Upper lobe of left lung (tissue), 6 donors: ENCODE results near the gene VAPA. TPM values are rescaled to one million over a fixed set of nuclear protein-coding genes. Genes with fewer than 3 reads are reported as not detected.

ENCODE experiments used
- ATAC-seq, 2 donors: fragments of 200-7000 bp; cut with Tn5 transposase; one replicate each; pipeline ENCODE4 v1.9.1; 2022; ENCODE audit warnings: mild to moderate bottlenecking in 2 of 2, moderate library complexity in 2 of 2; ENCODE audit not compliant: low FRiP score in 2 of 2
- DNase-seq, 2 donors: peaks; one replicate each; pipeline ENCODE4 v3.0.0-alpha.2; 2019 to 2020
- H3K27ac ChIP-seq, 4 donors: fragments of 200-600 bp; sonication (generic); one replicate each; pipeline ENCODE4 v1.5.1; 2016 to 2019
- H3K27me3 ChIP-seq, 4 donors: fragments of 200-600 bp; sonication (generic); one replicate each; pipeline ENCODE4 v1.5.1; 2017 to 2019
- H3K36me3 ChIP-seq, 4 donors: fragments of 200-600 bp; sonication (generic); one replicate each; pipeline ENCODE4 v1.5.1; 2016 to 2019
- H3K4me1 ChIP-seq, 4 donors: fragments of 200-600 bp; sonication (generic); one replicate each; pipeline ENCODE4 v1.5.1; 2018 to 2019
- H3K4me3 ChIP-seq, 4 donors: fragments of 200-600 bp; sonication (generic); one replicate each; pipeline ENCODE4 v1.5.1; 2017 to 2019; ENCODE audit warnings: mild to moderate bottlenecking in 2 of 4, moderate library complexity in 1 of 4
- H3K9me3 ChIP-seq, 4 donors: fragments of 200-600 bp; sonication (generic); one replicate each; pipeline ENCODE4 v1.5.1; 2018 to 2019
- EP300 ChIP-seq, 4 donors: sonication (generic); formaldehyde crosslinking; IDR thresholded peaks; one replicate each; pipeline ENCODE4 v1.5.1; 2017; ENCODE audit warnings: antibody characterized with exemption in 4 of 4, control low read depth in 2 of 4
- POLR2A ChIP-seq, 4 donors: fragments of 450-650 bp; IDR thresholded peaks; one replicate each; pipeline ENCODE4 v1.5.1; 2016 to 2017; ENCODE audit warnings: antibody characterized with exemption in 4 of 4, mild to moderate bottlenecking in 2 of 4
- POLR2AphosphoS5 ChIP-seq, 2 donors: sonication (generic); formaldehyde crosslinking; IDR thresholded peaks; one replicate each; pipeline ENCODE4 v1.5.1; 2017; ENCODE audit warnings: antibody characterized with exemption in 2 of 2
- WGBS, 2 donors: methylation state at CpG; one replicate each; pipeline ENCODE4 v1.1.5; 2017 to 2018; 5-methylcytosine and 5-hydroxymethylcytosine counted together
- total RNA-seq, 6 donors: library from RNA; depleted of rRNA in 4 of 6; stranded (reverse); fragments of >200 nt in 4 of 6; gene quantifications; one replicate each; pipeline versions ENCODE4 v1.1.0 to v1.2.1, GENCODE V29; 2016 to 2021
- TF ChIP-seq, protein P1 (sequence below), 6 experiments: fragments of 450-650 bp in 4 of 6; fragments of 200-600 bp in 2 of 6; sonication (generic) in 2 of 6; IDR thresholded peaks; one replicate each; pipeline ENCODE4 v1.5.1; 2016 to 2019; ENCODE audit warnings: antibody characterized with exemption in 6 of 6
- donor health status: DM: no; HTN: no; CAD: no; lungs with moderate emphysema.
- donor health status: DM: no; HTN: yes; CAD: no; lungs with severe emphysema.

Gene VAPA
- total RNA-seq, 6 donors from 2014 or later = 233 to 566 (median 285) TPM

DNA sequence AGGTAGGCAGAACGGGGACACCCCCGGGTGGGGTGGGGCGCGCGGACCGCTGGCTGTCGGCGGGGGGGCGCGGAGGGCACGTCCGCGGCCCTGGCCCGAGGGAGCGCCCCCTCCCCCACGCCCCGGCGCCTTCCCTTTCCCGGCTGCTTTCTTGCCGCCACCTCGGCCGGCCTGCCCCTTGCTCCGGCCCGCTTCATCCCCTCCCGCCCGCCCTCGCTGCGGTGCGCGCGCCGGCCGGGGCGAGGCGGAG, 443 bp downstream of the VAPA start:
- Histone ChIP-seq H3K36me3 (no peaks in the 10 kb centered on the region), H3K27ac (peak overlapping the region; percentile 94 to 100 (median 100)), H3K9me3 (no peaks in the 10 kb centered on the region), H3K27me3 (no peaks in the 10 kb centered on the region), H3K4me3 (peak overlapping the region; percentile 73 to 96 (median 88)), H3K4me1 (peaks cover 30 to 47% (median 40%) of the 10 kb centered on the region in 4 donors)
- 0 to 1% methylated on average over 6 to 22 of the region's 35 CpGs for WGBS, 2 donors
- ATAC-seq = no peak
- no peak for DNase-seq
- no peak for TF ChIP-seq POLR2A (IDR thresholded peaks at IDR 0.05)
- TF ChIP-seq, protein P1, sequence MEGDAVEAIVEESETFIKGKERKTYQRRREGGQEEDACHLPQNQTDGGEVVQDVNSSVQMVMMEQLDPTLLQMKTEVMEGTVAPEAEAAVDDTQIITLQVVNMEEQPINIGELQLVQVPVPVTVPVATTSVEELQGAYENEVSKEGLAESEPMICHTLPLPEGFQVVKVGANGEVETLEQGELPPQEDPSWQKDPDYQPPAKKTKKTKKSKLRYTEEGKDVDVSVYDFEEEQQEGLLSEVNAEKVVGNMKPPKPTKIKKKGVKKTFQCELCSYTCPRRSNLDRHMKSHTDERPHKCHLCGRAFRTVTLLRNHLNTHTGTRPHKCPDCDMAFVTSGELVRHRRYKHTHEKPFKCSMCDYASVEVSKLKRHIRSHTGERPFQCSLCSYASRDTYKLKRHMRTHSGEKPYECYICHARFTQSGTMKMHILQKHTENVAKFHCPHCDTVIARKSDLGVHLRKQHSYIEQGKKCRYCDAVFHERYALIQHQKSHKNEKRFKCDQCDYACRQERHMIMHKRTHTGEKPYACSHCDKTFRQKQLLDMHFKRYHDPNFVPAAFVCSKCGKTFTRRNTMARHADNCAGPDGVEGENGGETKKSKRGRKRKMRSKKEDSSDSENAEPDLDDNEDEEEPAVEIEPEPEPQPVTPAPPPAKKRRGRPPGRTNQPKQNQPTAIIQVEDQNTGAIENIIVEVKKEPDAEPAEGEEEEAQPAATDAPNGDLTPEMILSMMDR (IDR thresholded peaks at IDR 0.05) = no peak
- TF ChIP-seq POLR2AphosphoS5 (IDR thresholded peaks at IDR 0.05) = no peak
- TF ChIP-seq EP300 (IDR thresholded peaks at IDR 0.05) = no peak

DNA sequence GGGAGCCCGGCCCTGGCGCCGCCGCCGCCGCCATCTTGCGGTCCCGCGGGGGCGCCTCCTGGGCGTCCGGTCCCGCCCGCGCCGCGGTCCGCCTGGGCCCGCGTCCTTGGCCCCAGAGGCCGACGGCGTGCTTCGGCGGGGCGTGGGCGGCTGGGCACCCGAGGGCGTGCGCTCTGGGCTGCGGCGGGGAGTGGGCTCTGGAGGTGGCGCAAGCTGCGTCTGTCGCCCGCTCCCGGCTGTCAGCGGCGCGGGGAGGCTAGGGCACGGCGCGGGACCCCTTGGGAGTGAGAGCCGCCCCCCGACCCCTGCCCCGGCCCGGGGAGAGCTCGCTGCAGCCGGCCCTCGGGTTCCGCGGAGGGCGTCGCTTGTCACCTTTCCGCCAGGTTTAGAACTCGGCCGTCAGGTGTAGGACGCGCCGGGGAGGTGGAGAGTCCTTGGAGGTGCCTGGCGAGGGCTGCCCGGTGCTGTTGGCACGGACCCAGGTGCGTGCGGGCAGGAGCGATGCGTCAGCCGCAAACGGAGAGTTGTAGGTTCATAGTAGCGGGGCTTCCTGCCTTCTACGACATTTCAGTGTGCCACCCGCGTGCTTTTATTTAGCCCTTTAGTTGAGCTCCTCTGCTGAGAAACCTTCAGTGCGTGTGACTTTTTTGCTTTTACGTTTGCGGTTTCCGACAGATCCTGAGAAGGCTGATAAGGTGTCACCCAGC, 921 bp downstream of the VAPA start:
- Histone ChIP-seq H3K27ac (peak overlapping the region; percentile 94 to 100 (median 100)), H3K4me3 (peak overlapping the region; percentile 73 to 96 (median 88)), H3K27me3 (no peaks in the 10 kb centered on the region), H3K9me3 (no peaks in the 10 kb centered on the region), H3K4me1 (peaks cover 35 to 51% (median 44%) of the 10 kb centered on the region in 4 donors), H3K36me3 (no peaks in the 10 kb centered on the region)
- DNase-seq (peak; percentile 89 to 96), ATAC-seq (peak; percentile 59 to 68)
- TF ChIP-seq POLR2A (IDR thresholded peaks at IDR 0.05) = peak in 3 of 4 donors; percentile 34 to 80 (median 77)
- TF ChIP-seq EP300 (IDR thresholded peaks at IDR 0.05) = peak in 2 of 4 donors; percentile 43 to 55
- TF ChIP-seq POLR2AphosphoS5 (IDR thresholded peaks at IDR 0.05) = peak; percentile 57 to 83
- TF ChIP-seq, protein P1 (IDR thresholded peaks at IDR 0.05) = peak in 2 of 6 experiments; percentile 31 to 33
- 0 to 1% methylated on average over 6 to 67 of the region's 77 CpGs for WGBS, 2 donors

DNA sequence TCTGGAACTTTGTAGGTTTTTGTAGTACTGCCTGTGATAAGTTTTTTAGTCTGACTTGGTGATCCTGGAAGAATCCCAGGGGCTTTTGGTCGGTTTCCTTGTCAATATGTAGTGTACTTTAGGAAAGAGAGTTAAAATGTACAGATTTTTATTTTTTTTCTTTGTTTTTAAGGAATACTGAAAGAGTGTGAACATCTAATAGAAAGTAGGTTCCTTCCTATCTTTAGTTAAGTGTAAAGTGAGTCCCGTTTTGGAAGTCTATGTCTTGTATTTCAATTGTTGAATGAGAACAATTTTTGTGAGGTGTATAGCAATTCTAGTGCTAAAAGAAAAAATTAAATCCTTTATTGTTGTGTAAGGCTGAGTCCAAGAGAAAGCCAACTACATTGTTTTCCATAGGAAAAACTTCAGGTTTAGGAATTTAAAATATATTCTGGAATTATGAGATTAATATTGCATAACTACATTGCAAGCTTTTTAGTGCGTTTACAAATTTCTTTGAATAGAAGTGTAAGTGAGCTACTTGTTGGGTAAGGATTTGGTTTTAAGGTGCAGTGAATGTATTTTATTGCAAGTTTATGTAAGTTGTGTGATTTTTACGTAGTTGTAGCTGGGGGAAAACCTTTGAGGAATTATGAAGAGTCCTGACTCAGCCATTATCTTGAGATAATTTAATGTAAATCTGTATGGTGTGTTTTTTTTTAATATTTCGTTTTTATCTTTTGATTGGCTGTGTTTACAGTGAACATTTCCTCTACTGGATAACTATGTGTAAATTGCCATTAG, 1.7 kb downstream of the VAPA start:
- Histone ChIP-seq H3K4me1 (peaks cover 42 to 59% (median 52%) of the 10 kb centered on the region in 4 donors), H3K36me3 (no peaks in the 10 kb centered on the region), H3K27me3 (no peaks in the 10 kb centered on the region), H3K4me3 (peak overlapping the region; percentile 73 to 96 (median 88)), H3K9me3 (no peaks in the 10 kb centered on the region), H3K27ac (peak overlapping the region; percentile 94 to 100 (median 100))
- WGBS, 2 donors = 6 to 9% methylated on average over 5 of the region's 5 CpGs
- ATAC-seq (no peak), DNase-seq (no peak)
- TF ChIP-seq, protein P1 (IDR thresholded peaks at IDR 0.05) = no peak
- TF ChIP-seq POLR2AphosphoS5 (IDR thresholded peaks at IDR 0.05) = no peak

DNA sequence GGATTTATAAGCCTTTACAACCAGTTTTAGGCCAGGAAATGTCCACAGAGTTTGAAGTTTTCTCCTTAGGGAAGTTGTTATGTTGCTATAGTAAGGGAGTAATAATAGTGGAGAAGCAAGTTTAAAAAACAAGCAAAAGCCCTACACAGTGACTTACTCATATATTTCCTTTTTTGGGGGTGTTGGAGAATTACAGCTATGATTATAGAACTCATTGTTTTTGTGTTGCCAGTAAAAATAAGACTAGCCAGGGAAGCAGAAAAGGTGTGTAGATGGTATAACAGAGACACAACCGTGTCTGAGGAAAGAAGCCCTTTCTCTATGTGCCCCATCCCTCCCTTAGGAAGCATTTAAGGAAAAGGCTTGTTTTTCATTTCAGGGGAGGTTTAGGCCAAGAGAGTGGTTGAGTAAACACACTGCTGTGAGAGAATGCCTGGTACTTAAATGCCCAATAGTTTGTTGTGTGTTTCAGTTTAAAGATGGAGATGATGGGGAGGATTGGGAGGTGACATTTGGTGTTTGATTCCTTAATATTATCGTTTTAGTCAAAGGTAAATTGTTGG, 2.3 kb downstream of the VAPA start:
- peaks cover 48 to 66% (median 59%) of the 10 kb centered on the region in 4 donors for H3K4me1 ChIP-seq
- WGBS, 2 donors = 7 to 20% methylated on average over 2 of the region's 2 CpGs

More for the DNA sequence above, 2.3 kb downstream of the VAPA start:
- H3K36me3 ChIP-seq = no peaks in the 10 kb centered on the region
- peak overlapping the region; percentile 73 to 96 (median 88) for H3K4me3 ChIP-seq
- peak overlapping the region; percentile 94 to 100 (median 100) for H3K27ac ChIP-seq
- no peaks in the 10 kb centered on the region for H3K9me3 ChIP-seq
- TF ChIP-seq, protein P1 (IDR thresholded peaks at IDR 0.05) = no peak
- no peak for TF ChIP-seq POLR2AphosphoS5 (IDR thresholded peaks at IDR 0.05)
- TF ChIP-seq POLR2A (IDR thresholded peaks at IDR 0.05) = no peak
- TF ChIP-seq EP300 (IDR thresholded peaks at IDR 0.05) = no peak
- DNase-seq (no peak), ATAC-seq (no peak)
- no peaks in the 10 kb centered on the region for H3K27me3 ChIP-seq
